HEK293 (cell line): Measurements from ENCODE around the gene MORN1.
A peak's percentile ranks its signal among the peaks of the same experiment; 100 is the strongest.

Source experiments
- CTCF ChIA-PET: fragments of 350-600 bp; formaldehyde crosslinking; extraction: SDS; loops from one replicate; lab custom pipeline; 2021; ENCODE audit warnings: antibody characterized with exemption; lab: Yijun Ruan, JAX
- POLR2A ChIA-PET: fragments of 300-600 bp; formaldehyde crosslinking; extraction: SDS; loops from one replicate; lab custom pipeline; 2020; ENCODE audit warnings: antibody characterized with exemption, inconsistent platforms; lab: Yijun Ruan, JAX
- H3K27ac ChIP-seq: fragments of 200-500 bp; sonication (Bioruptor generic); 2 replicates; pipeline ENCODE4 v1.5.1; 2014; ENCODE audit warnings: low read depth, low read length, control low read depth, inconsistent platforms; ENCODE audit errors: extremely low read depth
- H3K36me3 ChIP-seq, 2 experiments: fragments of 200-500 bp in 1 of 2; sonication (Bioruptor generic) in 1 of 2; 1 replicate in 1 of 2; 2 replicates in 1 of 2; pipeline ENCODE4 v1.5.1; 2014 to 2017; ENCODE audit warnings: inconsistent platforms in 2 of 2, low read length in 2 of 2; ENCODE audit not compliant: control insufficient read depth in 2 of 2, insufficient read depth in 1 of 2
- H3K4me1 ChIP-seq: fragments of 200-500 bp; sonication (Bioruptor generic); 2 replicates; pipeline ENCODE4 v1.5.1; 2014; ENCODE audit warnings: mild to moderate bottlenecking, low read length, inconsistent platforms; ENCODE audit not compliant: control insufficient read depth, insufficient read depth
- H3K4me3 ChIP-seq: 2 replicates; pipeline ENCODE4 v1.5.1; 2011; ENCODE audit warnings: low read depth, mild to moderate bottlenecking, control low read depth, low read length, moderate library complexity
- H3K9me3 ChIP-seq: fragments of 200-500 bp; sonication (Bioruptor generic); 2 replicates; pipeline ENCODE4 v1.5.1; 2014; ENCODE audit warnings: low read depth, low read length, inconsistent platforms; ENCODE audit not compliant: control insufficient read depth, insufficient read depth
- GLIS1 ChIP-seq: fragments of 450-650 bp; formaldehyde crosslinking; IDR thresholded peaks from 2 replicates; pipeline ENCODE4 v1.5.1; 2016; ENCODE audit warnings: missing biosample characterization, missing genetic modification characterization
- IKZF3 ChIP-seq: fragments of 450-650 bp; IDR thresholded peaks from 2 replicates; pipeline ENCODE4 v1.5.0; 2018; ENCODE audit warnings: missing biosample characterization, mild to moderate bottlenecking, missing genetic modification characterization, moderate library complexity
- KLF10 ChIP-seq: fragments of 450-650 bp; IDR thresholded peaks from 2 replicates; pipeline ENCODE4 v1.5.1; 2018; ENCODE audit warnings: missing biosample characterization, mild to moderate bottlenecking, missing genetic modification characterization
- MEIS1 ChIP-seq: sonication (generic); formaldehyde crosslinking; IDR thresholded peaks from 2 replicates; pipeline ENCODE4 v1.8.1; 2022; ENCODE audit warnings: missing genetic modification reagents, mild to moderate bottlenecking, borderline replicate concordance
- PRDM1 ChIP-seq: fragments of 450-650 bp; formaldehyde crosslinking; IDR thresholded peaks from 2 replicates; pipeline ENCODE4; 2016; ENCODE audit warnings: missing biosample characterization, missing genetic modification characterization
- SCRT1 ChIP-seq: fragments of 450-650 bp; formaldehyde crosslinking; IDR thresholded peaks from 2 replicates; pipeline ENCODE4 v1.5.1; 2016; ENCODE audit warnings: missing biosample characterization, missing genetic modification characterization, borderline replicate concordance
- SCRT2 ChIP-seq: fragments of 450-650 bp; formaldehyde crosslinking; IDR thresholded peaks from 2 replicates; pipeline ENCODE4 v1.5.1; 2016; ENCODE audit warnings: missing biosample characterization, missing genetic modification characterization
- SP7 ChIP-seq: fragments of 450-650 bp; formaldehyde crosslinking; IDR thresholded peaks from 2 replicates; pipeline ENCODE4 v1.5.1; 2016; ENCODE audit warnings: missing biosample characterization, missing genetic modification characterization
- YY2 ChIP-seq: fragments of 450-650 bp; formaldehyde crosslinking; IDR thresholded peaks from 2 replicates; pipeline ENCODE4 v1.5.1; 2016; ENCODE audit warnings: missing biosample characterization, missing genetic modification characterization
- ZFHX2 ChIP-seq: fragments of 450-650 bp; formaldehyde crosslinking; conservative IDR thresholded peaks from 2 replicates; pipeline ENCODE4 v1.5.1; 2016; ENCODE audit warnings: missing biosample characterization, missing genetic modification characterization
- ZFP69B ChIP-seq: fragments of 450-650 bp; formaldehyde crosslinking; IDR thresholded peaks from 2 replicates; pipeline ENCODE4 v1.5.1; 2016; ENCODE audit warnings: missing biosample characterization, missing genetic modification characterization
- ZNF10 ChIP-seq: fragments of 450-650 bp; formaldehyde crosslinking; IDR thresholded peaks from 2 replicates; pipeline ENCODE4 v1.5.1; 2017; ENCODE audit warnings: missing biosample characterization, missing genetic modification characterization
- ZNF112 ChIP-seq: fragments of 450-650 bp; formaldehyde crosslinking; IDR thresholded peaks from 2 replicates; pipeline ENCODE4 v1.5.0; 2017; ENCODE audit warnings: missing biosample characterization, missing genetic modification characterization
- ZNF121 ChIP-seq: fragments of 450-650 bp; formaldehyde crosslinking; IDR thresholded peaks from 2 replicates; pipeline ENCODE4 v1.5.1; 2016; ENCODE audit warnings: missing biosample characterization, missing genetic modification characterization
- ZNF16 ChIP-seq: fragments of 450-650 bp; formaldehyde crosslinking; IDR thresholded peaks from 2 replicates; pipeline ENCODE4 v1.5.1; 2016; ENCODE audit warnings: low read depth, missing biosample characterization, missing genetic modification characterization
- ZNF248 ChIP-seq: fragments of 450-650 bp; formaldehyde crosslinking; IDR thresholded peaks from 2 replicates; pipeline ENCODE4 v1.5.1; 2017; ENCODE audit warnings: missing biosample characterization, missing genetic modification characterization
- ZNF292 ChIP-seq: fragments of 450-650 bp; formaldehyde crosslinking; IDR thresholded peaks from 2 replicates; pipeline ENCODE4 v1.5.1; 2016; ENCODE audit warnings: low read depth, missing biosample characterization, missing genetic modification characterization, borderline replicate concordance
- ZNF48 ChIP-seq: fragments of 450-650 bp; formaldehyde crosslinking; IDR thresholded peaks from 2 replicates; pipeline ENCODE4 v1.5.1; 2016; ENCODE audit warnings: missing biosample characterization, missing genetic modification characterization
- ZNF670 ChIP-seq: fragments of 450-650 bp; formaldehyde crosslinking; IDR thresholded peaks from 2 replicates; pipeline ENCODE4 v1.5.1; 2016; ENCODE audit warnings: missing biosample characterization, missing genetic modification characterization, low read depth
- ZNF837 ChIP-seq: fragments of 450-650 bp; formaldehyde crosslinking; IDR thresholded peaks from 2 replicates; pipeline ENCODE4 v1.5.1; 2016; ENCODE audit warnings: missing biosample characterization, missing genetic modification characterization
- ZSCAN23 ChIP-seq: fragments of 450-650 bp; formaldehyde crosslinking; IDR thresholded peaks from 2 replicates; pipeline ENCODE4 v1.5.1; 2016; ENCODE audit warnings: missing biosample characterization, missing genetic modification characterization
- ZXDB ChIP-seq: fragments of 450-650 bp; formaldehyde crosslinking; IDR thresholded peaks from 2 replicates; pipeline ENCODE4 v1.5.1; 2016; ENCODE audit warnings: missing biosample characterization, missing genetic modification characterization

MORN1 gene

GRCh38 chr1:2419416-2419815 is 28.1 kb upstream of the MORN1 start:
- no peak overlapping the region for H3K27ac ChIP-seq
- no peak overlapping the region for H3K4me3 ChIP-seq
- POLR2A ChIA-PET = no interaction called here
- no peak for TF ChIP-seq KLF10 (tag by site-specific recombination)
- no peak for TF ChIP-seq IKZF3 (tag by site-specific recombination)
- no peak for TF ChIP-seq PRDM1 (tag by site-specific recombination)
- no peak for TF ChIP-seq ZNF292
- TF ChIP-seq ZSCAN23 = no peak
- no peak for TF ChIP-seq MEIS1
- TF ChIP-seq ZNF16 (tag by site-specific recombination) = no peak
- no peak for TF ChIP-seq ZNF670 (tag by site-specific recombination)
- TF ChIP-seq ZXDB (tag by site-specific recombination) = no peak
- no peak for TF ChIP-seq ZFP69B
- TF ChIP-seq ZNF248 (tag by site-specific recombination) = no peak
- TF ChIP-seq, all 188 proteins: peak for 0
- H3K4me1 ChIP-seq = no peaks in the 10 kb centered on the region
- CTCF ChIA-PET = interaction anchor here (1.3 kb wide), 1 partner anchor 128 kb away, joined by 5 read pairs; no protein-coding TSS in a partner anchor
- H3K36me3 ChIP-seq = no peaks in the 10 kb centered on the region
- no peaks in the 10 kb centered on the region for H3K9me3 ChIP-seq

DNA sequence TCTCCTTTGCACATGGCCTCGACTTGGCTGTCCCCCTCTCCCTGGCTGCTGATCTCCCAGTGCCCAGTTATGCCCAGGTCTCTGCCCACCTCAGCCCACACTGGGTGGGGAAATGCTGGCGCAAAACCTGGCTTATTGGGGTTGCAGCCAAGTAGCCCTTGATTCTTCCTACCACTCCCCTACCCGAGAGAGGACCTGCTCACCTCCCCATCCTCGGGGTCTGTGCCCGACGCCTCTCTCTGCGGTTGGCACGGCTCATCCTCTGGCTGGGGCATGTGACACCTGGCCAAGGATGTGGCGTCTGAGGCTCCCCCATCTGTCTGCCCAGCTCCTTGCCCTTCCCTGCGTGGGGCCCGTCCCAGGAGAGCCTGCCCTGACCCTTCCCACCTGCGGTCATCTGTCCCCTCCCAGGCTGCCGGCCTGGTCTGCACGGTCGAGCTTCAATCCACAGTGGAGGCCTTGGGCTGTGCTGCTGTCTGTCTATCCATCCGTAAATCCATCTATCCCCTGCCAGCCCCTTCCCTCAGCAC is 27.5 kb upstream of the MORN1 start:
- POLR2A ChIA-PET = no interaction called here
- CTCF ChIA-PET = interaction anchor here (1.4 kb wide), 2 partner anchors 11 to 129 kb away, joined by 3 to 7 read pairs; no protein-coding TSS in a partner anchor
- Histone ChIP-seq H3K4me1 (no peaks in the 10 kb centered on the region), H3K36me3 (no peaks in the 10 kb centered on the region), H3K9me3 (no peaks in the 10 kb centered on the region), H3K4me3 (no peak overlapping the region), H3K27ac (no peak overlapping the region)
- no peak for TF ChIP-seq ZNF112 (tag by site-specific recombination)
- 0 out of 2 replicates have a peak, but pooled peaks have one; percentile 1 for TF ChIP-seq ZFHX2 (tag by site-specific recombination)

- no peaks in the 10 kb centered on the region for H3K4me1 ChIP-seq
- CTCF ChIA-PET = interaction anchor here (1.4 kb wide), 2 partner anchors 12 to 130 kb away, joined by 3 to 7 read pairs; no protein-coding TSS in a partner anchor
- no peak overlapping the region for H3K4me3 ChIP-seq
- no peak for TF ChIP-seq YY2
- no peak overlapping the region for H3K27ac ChIP-seq
- H3K36me3 ChIP-seq = no peaks in the 10 kb centered on the region
- POLR2A ChIA-PET = no interaction called here
- no peaks in the 10 kb centered on the region for H3K9me3 ChIP-seq
Measured at GRCh38 chr1:2417833-2418225, 26.5 kb upstream of the MORN1 start.

GRCh38 chr1:2417083-2417832 is 25.9 kb upstream of the MORN1 start:
- ChIA-PET CTCF (interaction anchor here (1.4 kb wide), 2 partner anchors 13 to 131 kb away, joined by 3 to 7 read pairs; no protein-coding TSS in a partner anchor), POLR2A (no interaction called here)

DNA sequence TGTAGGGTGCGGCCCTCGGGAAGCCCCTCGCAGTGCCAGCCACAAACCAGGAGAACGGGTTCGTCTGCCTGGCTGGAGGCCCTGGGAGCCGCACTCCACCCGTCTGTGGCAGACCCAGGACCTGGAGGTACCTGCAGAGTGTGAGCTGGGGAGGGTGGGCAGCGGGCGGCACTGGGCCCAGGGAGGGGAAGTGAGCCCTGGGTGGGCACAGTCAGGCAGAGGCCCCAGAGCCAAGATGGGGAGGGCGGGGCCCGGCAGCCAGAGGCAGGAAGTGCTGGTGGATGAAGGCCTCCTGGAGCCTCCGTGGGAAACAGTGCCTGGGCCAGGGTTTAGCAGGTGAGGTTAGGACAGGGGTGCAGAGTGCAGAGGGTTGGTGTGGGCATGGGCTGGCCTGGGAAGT is 25.0 kb upstream of the MORN1 start:
- CTCF ChIA-PET = interaction anchor here (0.6 to 2.2 kb wide), 5 partner anchors 14 to 369 kb away, joined by 3 to 31 read pairs (median 4); no protein-coding TSS in a partner anchor

More at GRCh38 chr1:2417083-2417832, 25.9 kb upstream of the MORN1 start:
- TF ChIP-seq ZNF837 (tag by site-specific recombination) = no peak
- 0 out of 2 replicates have a peak, but pooled peaks have one; percentile 23 for TF ChIP-seq SCRT1 (tag by site-specific recombination)
- TF ChIP-seq SCRT2 (tag by site-specific recombination) = peak; percentile 81
- TF ChIP-seq, all 188 proteins: peak for 2
- H3K9me3 ChIP-seq = no peaks in the 10 kb centered on the region
- no peak overlapping the region for H3K4me3 ChIP-seq
- no peak overlapping the region for H3K27ac ChIP-seq
- no peaks in the 10 kb centered on the region for H3K4me1 ChIP-seq
- H3K36me3 ChIP-seq = no peaks in the 10 kb centered on the region

More for the DNA sequence above, 25.0 kb upstream of the MORN1 start:
- Histone ChIP-seq H3K4me3 (no peak overlapping the region), H3K4me1 (no peaks in the 10 kb centered on the region), H3K36me3 (no peaks in the 10 kb centered on the region), H3K9me3 (no peaks in the 10 kb centered on the region), H3K27ac (no peak overlapping the region)
- POLR2A ChIA-PET = no interaction called here
- TF ChIP-seq GLIS1 (tag by site-specific recombination) (peak; percentile 32), ZNF121 (tag by site-specific recombination) (no peak), ZSCAN23 (no peak), ZNF48 (tag by site-specific recombination) (no peak), SP7 (no peak), ZNF10 (tag by site-specific recombination) (peak; percentile 82; the same call in 1 of the 2 replicates)
